ENCODE measurements around the gene MUSK. TPM values are rescaled to one million over a fixed set of nuclear protein-coding genes. Genes with fewer than 3 reads are reported as not detected.

Gene MUSK
- total RNA-seq, 1 donor from 2014 or later: 0.24 TPM

- DNase-seq (ENCODE audit: low spot score): no peak
These were observed 38.8 kb downstream of the MUSK start for GRCh38 chr9:110707419-110707818.

GRCh38 chr9:110710420-110710819 is 41.8 kb downstream of the MUSK start:
- H3K27me3 Mint-ChIP-seq (ENCODE audit: insufficient read depth, low read depth): no peaks in the 10 kb centered on the region
- TF ChIP-seq EZH2phosphoT487 (IDR thresholded peaks at IDR 0.05): no peak
- TF ChIP-seq EZH2 (IDR thresholded peaks at IDR 0.05): no peak
- TF ChIP-seq, protein P1, sequence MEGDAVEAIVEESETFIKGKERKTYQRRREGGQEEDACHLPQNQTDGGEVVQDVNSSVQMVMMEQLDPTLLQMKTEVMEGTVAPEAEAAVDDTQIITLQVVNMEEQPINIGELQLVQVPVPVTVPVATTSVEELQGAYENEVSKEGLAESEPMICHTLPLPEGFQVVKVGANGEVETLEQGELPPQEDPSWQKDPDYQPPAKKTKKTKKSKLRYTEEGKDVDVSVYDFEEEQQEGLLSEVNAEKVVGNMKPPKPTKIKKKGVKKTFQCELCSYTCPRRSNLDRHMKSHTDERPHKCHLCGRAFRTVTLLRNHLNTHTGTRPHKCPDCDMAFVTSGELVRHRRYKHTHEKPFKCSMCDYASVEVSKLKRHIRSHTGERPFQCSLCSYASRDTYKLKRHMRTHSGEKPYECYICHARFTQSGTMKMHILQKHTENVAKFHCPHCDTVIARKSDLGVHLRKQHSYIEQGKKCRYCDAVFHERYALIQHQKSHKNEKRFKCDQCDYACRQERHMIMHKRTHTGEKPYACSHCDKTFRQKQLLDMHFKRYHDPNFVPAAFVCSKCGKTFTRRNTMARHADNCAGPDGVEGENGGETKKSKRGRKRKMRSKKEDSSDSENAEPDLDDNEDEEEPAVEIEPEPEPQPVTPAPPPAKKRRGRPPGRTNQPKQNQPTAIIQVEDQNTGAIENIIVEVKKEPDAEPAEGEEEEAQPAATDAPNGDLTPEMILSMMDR (IDR thresholded peaks at IDR 0.05): no peak

More at GRCh38 chr9:110707419-110707818, 38.8 kb downstream of the MUSK start:
- Histone ChIP-seq H3K36me3 (no peaks in the 10 kb centered on the region), H3K27ac (no peak overlapping the region), H3K4me1 (peaks cover 4% of the 10 kb centered on the region), H3K4me3 (no peak overlapping the region), H3K79me2 (ENCODE audit: low read depth) (no peaks in the 10 kb centered on the region), H3K27me3 (no peaks in the 10 kb centered on the region), H3F3A (ENCODE audit: low read depth) (no peaks in the 10 kb centered on the region), H3K4me2 (no peak overlapping the region), H3K9ac (no peak overlapping the region), H3K9me3 (ENCODE audit: low read depth) (no peaks in the 10 kb centered on the region), H2AFZ (replicated peaks) (no peak overlapping the region), H4K20me1 (ENCODE audit: low read depth) (no peaks in the 10 kb centered on the region)
- Mint-ChIP-seq H3K4me3 (no peak overlapping the region), H3K27ac (no peak overlapping the region), H3K36me3 (no peaks in the 10 kb centered on the region), H3K9me3 (no peaks in the 10 kb centered on the region), H3K4me1 (no peaks in the 10 kb centered on the region), H3K27me3 (ENCODE audit: insufficient read depth, low read depth) (no peaks in the 10 kb centered on the region)
- TF ChIP-seq EZH2phosphoT487 (IDR thresholded peaks at IDR 0.05) (no peak), EZH2 (IDR thresholded peaks at IDR 0.05) (no peak)
- TF ChIP-seq, protein P1 (IDR thresholded peaks at IDR 0.05): no peak

GRCh38 chr9:110712955-110713354 is 44.4 kb downstream of the MUSK start:
- no peak overlapping the region for H3K4me3 ChIP-seq

More at GRCh38 chr9:110710420-110710819, 41.8 kb downstream of the MUSK start:
- Mint-ChIP-seq H3K27ac (no peak overlapping the region), H3K36me3 (no peaks in the 10 kb centered on the region), H3K4me3 (no peak overlapping the region), H3K4me1 (peaks cover 5% of the 10 kb centered on the region), H3K9me3 (no peaks in the 10 kb centered on the region)
- Histone ChIP-seq H3K36me3 (no peaks in the 10 kb centered on the region), H3K4me2 (no peak overlapping the region), H3K9ac (no peak overlapping the region), H3K9me3 (ENCODE audit: low read depth) (no peaks in the 10 kb centered on the region), H3F3A (ENCODE audit: low read depth) (no peaks in the 10 kb centered on the region), H3K79me2 (ENCODE audit: low read depth) (no peaks in the 10 kb centered on the region), H4K20me1 (ENCODE audit: low read depth) (no peaks in the 10 kb centered on the region), H3K27me3 (no peaks in the 10 kb centered on the region), H3K4me3 (no peak overlapping the region), H3K4me1 (peaks cover 13% of the 10 kb centered on the region), H3K27ac (no peak overlapping the region), H2AFZ (replicated peaks) (no peak overlapping the region)
- DNase-seq (ENCODE audit: low spot score): no peak

More at GRCh38 chr9:110712955-110713354, 44.4 kb downstream of the MUSK start:
- no peaks in the 10 kb centered on the region for H3K27me3 ChIP-seq
- H3K79me2 ChIP-seq (ENCODE audit: low read depth): no peaks in the 10 kb centered on the region
- Mint-ChIP-seq H3K36me3 (no peaks in the 10 kb centered on the region), H3K4me1 (peaks cover 5% of the 10 kb centered on the region), H3K9me3 (no peaks in the 10 kb centered on the region), H3K27me3 (ENCODE audit: insufficient read depth, low read depth) (no peaks in the 10 kb centered on the region), H3K4me3 (no peak overlapping the region), H3K27ac (no peak overlapping the region)
- no peak overlapping the region for H3K9ac ChIP-seq
- TF ChIP-seq, protein P1 (IDR thresholded peaks at IDR 0.05): no peak
- no peak for TF ChIP-seq EZH2phosphoT487 (IDR thresholded peaks at IDR 0.05)
- TF ChIP-seq EZH2 (IDR thresholded peaks at IDR 0.05): no peak
- peaks cover 9% of the 10 kb centered on the region for H3K4me1 ChIP-seq
- H2AFZ ChIP-seq (replicated peaks): no peak overlapping the region
- no peak overlapping the region for H3K4me2 ChIP-seq
- H3F3A ChIP-seq (ENCODE audit: low read depth): no peaks in the 10 kb centered on the region
- DNase-seq (ENCODE audit: low spot score): no peak
- no peaks in the 10 kb centered on the region for H4K20me1 ChIP-seq (ENCODE audit: low read depth)
- H3K9me3 ChIP-seq (ENCODE audit: low read depth): no peaks in the 10 kb centered on the region
- no peak overlapping the region for H3K27ac ChIP-seq
- no peaks in the 10 kb centered on the region for H3K36me3 ChIP-seq

All from neural progenitor cell (in vitro differentiated cells).